Activated gamma-delta T cell (primary cell): ENCODE data around the gene NLRP7.
"Not testable (repeated sequence)": the region's sequence is repeated elsewhere in the genome, so short reads cannot be mapped to it uniquely, and the experiment has no call there.

ENCODE experiments used
- DNase-seq: peaks from one replicate; lab custom pipeline; 2025; lab: John Stamatoyannopoulos, UW

NLRP7 gene

GRCh38 chr19:54919646-54920563 lies 27.4 kb downstream of the NLRP7 start:
- not testable (repeated sequence) for DNase-seq

- no peak for DNase-seq
These were observed 28.8 kb downstream of the NLRP7 start for GRCh38 chr19:54918499-54918898.

GRCh38 chr19:54916822-54917221 lies 30.5 kb downstream of the NLRP7 start:
- DNase-seq: no peak

GRCh38 chr19:54907899-54908298 lies 39.4 kb downstream of the NLRP7 start:
- not testable (repeated sequence) for DNase-seq

- DNase-seq: no peak
These were observed 40.5 kb downstream of the NLRP7 start for GRCh38 chr19:54906819-54907218.

- no peak for DNase-seq
These were observed 41.4 kb downstream of the NLRP7 start, which contains the start of gene NCR1 for GRCh38 chr19:54905803-54906511. NCR1 (plus strand) TSS chr19:54906148; CDS start chr19:54906188, 40 bp downstream.

GRCh38 chr19:54905421-54905802 lies 41.9 kb downstream of the NLRP7 start:
- no peak for DNase-seq

GRCh38 chr19:54904261-54904660 lies 43.1 kb downstream of the NLRP7 start:
- DNase-seq: not testable (repeated sequence)

GRCh38 chr19:54903303-54903702 lies 44.0 kb downstream of the NLRP7 start:
- DNase-seq: no peak

GRCh38 chr19:54902061-54902460 lies 45.3 kb downstream of the NLRP7 start:
- no peak for DNase-seq

- DNase-seq: not testable (repeated sequence)
These were observed 46.2 kb downstream of the NLRP7 start for GRCh38 chr19:54901153-54901552.

- not testable (repeated sequence) for DNase-seq
These were observed 47.7 kb downstream of the NLRP7 start for GRCh38 chr19:54899646-54900045.

GRCh38 chr19:54898685-54899084 lies 48.6 kb downstream of the NLRP7 start:
- DNase-seq: not testable (repeated sequence)

GRCh38 chr19:54896036-54896435 lies 51.3 kb downstream of the NLRP7 start:
- DNase-seq: no peak

- DNase-seq: not testable (repeated sequence)
These were observed 53.2 kb downstream of the NLRP7 start for GRCh38 chr19:54894106-54894505.

- DNase-seq: no peak
These were observed 53.9 kb downstream of the NLRP7 start for GRCh38 chr19:54893406-54893805.

GRCh38 chr19:54889566-54889965 lies 57.8 kb downstream of the NLRP7 start:
- no peak for DNase-seq

- DNase-seq: no peak
These were observed 59.1 kb downstream of the NLRP7 start for GRCh38 chr19:54888239-54888638.

GRCh38 chr19:54883228-54883627 lies 64.1 kb downstream of the NLRP7 start:
- no peak for DNase-seq

GRCh38 chr19:54882758-54883157 lies 64.6 kb downstream of the NLRP7 start:
- DNase-seq: no peak

- no peak for DNase-seq
These were observed 65.4 kb downstream of the NLRP7 start for GRCh38 chr19:54881884-54882283.

- DNase-seq: no peak
These were observed 69.9 kb downstream of the NLRP7 start for GRCh38 chr19:54877471-54877870.

- DNase-seq: no peak
These were observed 71.8 kb downstream of the NLRP7 start for GRCh38 chr19:54875506-54875905.
